ENCODE measurements around the gene PLEKHG4. TPM values are rescaled to one million over a fixed set of nuclear protein-coding genes. Genes with fewer than 3 reads are reported as not detected.
A peak's percentile ranks its signal among the peaks of the same experiment; 100 is the strongest.

PLEKHG4 gene
- total RNA-seq, 1 experiment from 2014 or later = 5.9 TPM

DNA sequence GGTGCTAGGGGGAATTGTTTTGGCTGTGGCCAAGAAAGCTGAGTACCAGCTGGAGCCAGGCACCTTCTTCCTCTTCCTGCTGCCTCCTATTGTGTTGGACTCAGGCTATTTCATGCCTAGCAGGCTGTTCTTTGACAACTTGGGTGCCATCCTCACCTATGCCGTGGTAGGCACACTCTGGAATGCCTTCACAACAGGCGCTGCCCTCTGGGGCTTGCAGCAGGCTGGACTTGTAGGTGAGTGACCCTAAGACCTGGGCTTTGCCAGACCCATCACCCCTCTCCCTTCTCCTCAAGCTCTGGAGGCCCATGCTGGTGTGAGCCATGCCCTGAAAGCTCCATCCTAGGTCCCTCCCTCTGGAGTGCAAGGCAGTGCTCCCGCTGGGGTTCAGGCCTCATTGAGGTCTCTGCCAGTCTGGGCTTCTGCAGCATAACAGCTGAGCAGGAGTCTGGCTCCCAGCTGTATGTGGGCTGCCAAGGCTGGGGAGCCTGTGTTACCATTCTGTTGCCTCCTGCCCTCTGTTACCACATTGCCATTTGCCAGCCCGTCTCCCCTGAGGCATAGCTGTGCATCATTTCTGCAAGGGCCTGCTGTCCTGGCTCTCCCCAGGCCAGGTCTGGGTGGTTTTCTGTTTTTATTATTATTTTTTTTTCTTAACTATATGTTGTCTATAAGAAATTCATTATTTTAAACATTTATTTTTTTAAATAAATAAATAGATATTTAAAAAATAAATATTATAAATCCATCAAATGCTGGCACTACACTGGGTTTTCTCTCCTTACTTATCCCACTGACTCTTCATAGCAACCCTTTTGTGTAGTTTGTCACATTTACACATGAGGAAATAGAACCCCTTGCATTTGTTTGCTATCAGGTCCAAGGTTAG is 26.5 kb upstream of the PLEKHG4 start:
- ATAC-seq (no peak), DNase-seq (ENCODE audit: low spot score) (no peak)
- Mint-ChIP-seq H3K4me1 (peaks cover 16% of the 10 kb centered on the region), H3K9me3 (no peaks in the 10 kb centered on the region), H3K4me3 (no peak overlapping the region), H3K27ac (no peak overlapping the region), H3K36me3 (no peaks in the 10 kb centered on the region), H3K27me3 (ENCODE audit: low read depth) (peaks cover 35% of the 10 kb centered on the region)
- ChIA-PET CTCF (interaction anchor here (1.1 kb wide), 2 partner anchors 8 to 32 kb away, joined by 3 to 5 read pairs; no protein-coding TSS in a partner anchor), POLR2A (no interaction called here)
- no peak for TF ChIP-seq ZNF232 (CRISPR knock-in tag; IDR thresholded peaks at IDR 0.05)
- TF ChIP-seq HMGA2 (CRISPR knock-in tag; IDR thresholded peaks at IDR 0.05) = peak; percentile 96
- TF ChIP-seq, protein P1, sequence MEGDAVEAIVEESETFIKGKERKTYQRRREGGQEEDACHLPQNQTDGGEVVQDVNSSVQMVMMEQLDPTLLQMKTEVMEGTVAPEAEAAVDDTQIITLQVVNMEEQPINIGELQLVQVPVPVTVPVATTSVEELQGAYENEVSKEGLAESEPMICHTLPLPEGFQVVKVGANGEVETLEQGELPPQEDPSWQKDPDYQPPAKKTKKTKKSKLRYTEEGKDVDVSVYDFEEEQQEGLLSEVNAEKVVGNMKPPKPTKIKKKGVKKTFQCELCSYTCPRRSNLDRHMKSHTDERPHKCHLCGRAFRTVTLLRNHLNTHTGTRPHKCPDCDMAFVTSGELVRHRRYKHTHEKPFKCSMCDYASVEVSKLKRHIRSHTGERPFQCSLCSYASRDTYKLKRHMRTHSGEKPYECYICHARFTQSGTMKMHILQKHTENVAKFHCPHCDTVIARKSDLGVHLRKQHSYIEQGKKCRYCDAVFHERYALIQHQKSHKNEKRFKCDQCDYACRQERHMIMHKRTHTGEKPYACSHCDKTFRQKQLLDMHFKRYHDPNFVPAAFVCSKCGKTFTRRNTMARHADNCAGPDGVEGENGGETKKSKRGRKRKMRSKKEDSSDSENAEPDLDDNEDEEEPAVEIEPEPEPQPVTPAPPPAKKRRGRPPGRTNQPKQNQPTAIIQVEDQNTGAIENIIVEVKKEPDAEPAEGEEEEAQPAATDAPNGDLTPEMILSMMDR (IDR thresholded peaks at IDR 0.05) = no peak
- no peak for TF ChIP-seq IRF2 (CRISPR knock-in tag; IDR thresholded peaks at IDR 0.05; ENCODE audit: borderline replicate concordance, low read depth)
- no peak for TF ChIP-seq ELF4 (CRISPR knock-in tag; IDR thresholded peaks at IDR 0.05; ENCODE audit: low read depth)

DNA sequence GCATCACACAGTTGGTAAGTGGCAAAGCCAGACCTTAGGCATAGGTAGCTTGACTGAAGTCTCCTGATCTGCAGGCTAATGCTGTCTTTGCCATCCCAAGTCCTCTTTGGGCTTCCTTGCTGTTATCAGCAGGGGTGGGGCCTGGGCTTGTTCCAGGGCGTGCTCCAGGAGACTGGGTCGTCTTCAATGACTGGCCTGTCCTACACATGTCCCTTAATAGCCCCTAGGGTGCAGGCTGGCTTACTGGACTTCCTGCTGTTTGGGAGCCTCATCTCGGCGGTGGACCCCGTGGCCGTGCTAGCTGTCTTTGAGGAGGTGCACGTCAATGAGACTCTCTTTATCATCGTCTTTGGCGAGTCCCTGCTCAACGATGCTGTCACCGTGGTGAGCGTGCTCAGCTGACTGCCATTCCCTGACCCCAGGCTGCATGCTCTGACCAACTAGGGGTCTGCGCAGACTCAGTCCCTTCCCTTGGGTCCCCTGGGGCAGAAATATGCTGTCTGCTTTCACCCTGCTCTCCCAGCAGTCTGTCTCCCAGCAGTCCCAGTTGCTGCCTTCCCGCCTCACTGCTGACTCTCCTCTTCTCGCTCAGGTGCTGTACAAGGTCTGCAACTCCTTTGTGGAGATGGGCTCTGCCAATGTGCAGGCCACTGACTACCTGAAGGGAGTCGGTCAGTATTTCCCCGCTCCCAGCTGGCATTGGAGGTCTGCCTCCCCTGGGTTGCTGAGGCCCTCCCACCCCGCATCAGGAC is 24.4 kb upstream of the PLEKHG4 start:
- H3K4me1 Mint-ChIP-seq = peaks cover 3% of the 10 kb centered on the region
- ChIA-PET POLR2A (no interaction called here), CTCF (no interaction called here)
- no peaks in the 10 kb centered on the region for H3K36me3 Mint-ChIP-seq
- ATAC-seq (no peak), DNase-seq (ENCODE audit: low spot score) (no peak)
- H3K27me3 Mint-ChIP-seq (ENCODE audit: low read depth) = peaks cover 17% of the 10 kb centered on the region
- H3K9me3 Mint-ChIP-seq = no peaks in the 10 kb centered on the region
- H3K27ac Mint-ChIP-seq = no peak overlapping the region
- no peak overlapping the region for H3K4me3 Mint-ChIP-seq
- TF ChIP-seq, protein P2, sequence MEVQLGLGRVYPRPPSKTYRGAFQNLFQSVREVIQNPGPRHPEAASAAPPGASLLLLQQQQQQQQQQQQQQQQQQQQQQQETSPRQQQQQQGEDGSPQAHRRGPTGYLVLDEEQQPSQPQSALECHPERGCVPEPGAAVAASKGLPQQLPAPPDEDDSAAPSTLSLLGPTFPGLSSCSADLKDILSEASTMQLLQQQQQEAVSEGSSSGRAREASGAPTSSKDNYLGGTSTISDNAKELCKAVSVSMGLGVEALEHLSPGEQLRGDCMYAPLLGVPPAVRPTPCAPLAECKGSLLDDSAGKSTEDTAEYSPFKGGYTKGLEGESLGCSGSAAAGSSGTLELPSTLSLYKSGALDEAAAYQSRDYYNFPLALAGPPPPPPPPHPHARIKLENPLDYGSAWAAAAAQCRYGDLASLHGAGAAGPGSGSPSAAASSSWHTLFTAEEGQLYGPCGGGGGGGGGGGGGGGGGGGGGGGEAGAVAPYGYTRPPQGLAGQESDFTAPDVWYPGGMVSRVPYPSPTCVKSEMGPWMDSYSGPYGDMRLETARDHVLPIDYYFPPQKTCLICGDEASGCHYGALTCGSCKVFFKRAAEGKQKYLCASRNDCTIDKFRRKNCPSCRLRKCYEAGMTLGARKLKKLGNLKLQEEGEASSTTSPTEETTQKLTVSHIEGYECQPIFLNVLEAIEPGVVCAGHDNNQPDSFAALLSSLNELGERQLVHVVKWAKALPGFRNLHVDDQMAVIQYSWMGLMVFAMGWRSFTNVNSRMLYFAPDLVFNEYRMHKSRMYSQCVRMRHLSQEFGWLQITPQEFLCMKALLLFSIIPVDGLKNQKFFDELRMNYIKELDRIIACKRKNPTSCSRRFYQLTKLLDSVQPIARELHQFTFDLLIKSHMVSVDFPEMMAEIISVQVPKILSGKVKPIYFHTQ (CRISPR knock-in tag; IDR thresholded peaks at IDR 0.05) = no peak
- TF ChIP-seq, protein P3, sequence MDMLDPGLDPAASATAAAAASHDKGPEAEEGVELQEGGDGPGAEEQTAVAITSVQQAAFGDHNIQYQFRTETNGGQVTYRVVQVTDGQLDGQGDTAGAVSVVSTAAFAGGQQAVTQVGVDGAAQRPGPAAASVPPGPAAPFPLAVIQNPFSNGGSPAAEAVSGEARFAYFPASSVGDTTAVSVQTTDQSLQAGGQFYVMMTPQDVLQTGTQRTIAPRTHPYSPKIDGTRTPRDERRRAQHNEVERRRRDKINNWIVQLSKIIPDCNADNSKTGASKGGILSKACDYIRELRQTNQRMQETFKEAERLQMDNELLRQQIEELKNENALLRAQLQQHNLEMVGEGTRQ (CRISPR knock-in tag; IDR thresholded peaks at IDR 0.05) = no peak
- TF ChIP-seq, protein P4, sequence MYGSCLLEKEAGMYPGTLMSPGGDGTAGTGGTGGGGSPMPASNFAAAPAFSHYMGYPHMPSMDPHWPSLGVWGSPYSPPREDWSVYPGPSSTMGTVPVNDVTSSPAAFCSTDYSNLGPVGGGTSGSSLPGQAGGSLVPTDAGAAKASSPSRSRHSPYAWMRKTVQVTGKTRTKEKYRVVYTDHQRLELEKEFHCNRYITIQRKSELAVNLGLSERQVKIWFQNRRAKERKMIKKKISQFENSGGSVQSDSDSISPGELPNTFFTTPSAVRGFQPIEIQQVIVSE (CRISPR knock-in tag; IDR thresholded peaks at IDR 0.05; ENCODE audit: borderline replicate concordance) = no peak
- TF ChIP-seq CREM (CRISPR knock-in tag; IDR thresholded peaks at IDR 0.05) (no peak), TCF7 (CRISPR knock-in tag; IDR thresholded peaks at IDR 0.05; ENCODE audit: low read depth) (no peak), JAZF1 (CRISPR knock-in tag; IDR thresholded peaks at IDR 0.05) (no peak), GRHL2 (CRISPR knock-in tag; IDR thresholded peaks at IDR 0.05; ENCODE audit: insufficient replicate concordance, severe bottlenecking) (no peak)
- TF ChIP-seq, protein P5, sequence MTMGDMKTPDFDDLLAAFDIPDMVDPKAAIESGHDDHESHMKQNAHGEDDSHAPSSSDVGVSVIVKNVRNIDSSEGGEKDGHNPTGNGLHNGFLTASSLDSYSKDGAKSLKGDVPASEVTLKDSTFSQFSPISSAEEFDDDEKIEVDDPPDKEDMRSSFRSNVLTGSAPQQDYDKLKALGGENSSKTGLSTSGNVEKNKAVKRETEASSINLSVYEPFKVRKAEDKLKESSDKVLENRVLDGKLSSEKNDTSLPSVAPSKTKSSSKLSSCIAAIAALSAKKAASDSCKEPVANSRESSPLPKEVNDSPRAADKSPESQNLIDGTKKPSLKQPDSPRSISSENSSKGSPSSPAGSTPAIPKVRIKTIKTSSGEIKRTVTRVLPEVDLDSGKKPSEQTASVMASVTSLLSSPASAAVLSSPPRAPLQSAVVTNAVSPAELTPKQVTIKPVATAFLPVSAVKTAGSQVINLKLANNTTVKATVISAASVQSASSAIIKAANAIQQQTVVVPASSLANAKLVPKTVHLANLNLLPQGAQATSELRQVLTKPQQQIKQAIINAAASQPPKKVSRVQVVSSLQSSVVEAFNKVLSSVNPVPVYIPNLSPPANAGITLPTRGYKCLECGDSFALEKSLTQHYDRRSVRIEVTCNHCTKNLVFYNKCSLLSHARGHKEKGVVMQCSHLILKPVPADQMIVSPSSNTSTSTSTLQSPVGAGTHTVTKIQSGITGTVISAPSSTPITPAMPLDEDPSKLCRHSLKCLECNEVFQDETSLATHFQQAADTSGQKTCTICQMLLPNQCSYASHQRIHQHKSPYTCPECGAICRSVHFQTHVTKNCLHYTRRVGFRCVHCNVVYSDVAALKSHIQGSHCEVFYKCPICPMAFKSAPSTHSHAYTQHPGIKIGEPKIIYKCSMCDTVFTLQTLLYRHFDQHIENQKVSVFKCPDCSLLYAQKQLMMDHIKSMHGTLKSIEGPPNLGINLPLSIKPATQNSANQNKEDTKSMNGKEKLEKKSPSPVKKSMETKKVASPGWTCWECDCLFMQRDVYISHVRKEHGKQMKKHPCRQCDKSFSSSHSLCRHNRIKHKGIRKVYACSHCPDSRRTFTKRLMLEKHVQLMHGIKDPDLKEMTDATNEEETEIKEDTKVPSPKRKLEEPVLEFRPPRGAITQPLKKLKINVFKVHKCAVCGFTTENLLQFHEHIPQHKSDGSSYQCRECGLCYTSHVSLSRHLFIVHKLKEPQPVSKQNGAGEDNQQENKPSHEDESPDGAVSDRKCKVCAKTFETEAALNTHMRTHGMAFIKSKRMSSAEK (CRISPR knock-in tag; IDR thresholded peaks at IDR 0.05; ENCODE audit: borderline replicate concordance) = no peak
- TF ChIP-seq, protein P6, sequence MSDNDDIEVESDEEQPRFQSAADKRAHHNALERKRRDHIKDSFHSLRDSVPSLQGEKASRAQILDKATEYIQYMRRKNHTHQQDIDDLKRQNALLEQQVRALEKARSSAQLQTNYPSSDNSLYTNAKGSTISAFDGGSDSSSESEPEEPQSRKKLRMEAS (CRISPR knock-in tag; IDR thresholded peaks at IDR 0.05) = no peak
- TF ChIP-seq, protein P7, sequence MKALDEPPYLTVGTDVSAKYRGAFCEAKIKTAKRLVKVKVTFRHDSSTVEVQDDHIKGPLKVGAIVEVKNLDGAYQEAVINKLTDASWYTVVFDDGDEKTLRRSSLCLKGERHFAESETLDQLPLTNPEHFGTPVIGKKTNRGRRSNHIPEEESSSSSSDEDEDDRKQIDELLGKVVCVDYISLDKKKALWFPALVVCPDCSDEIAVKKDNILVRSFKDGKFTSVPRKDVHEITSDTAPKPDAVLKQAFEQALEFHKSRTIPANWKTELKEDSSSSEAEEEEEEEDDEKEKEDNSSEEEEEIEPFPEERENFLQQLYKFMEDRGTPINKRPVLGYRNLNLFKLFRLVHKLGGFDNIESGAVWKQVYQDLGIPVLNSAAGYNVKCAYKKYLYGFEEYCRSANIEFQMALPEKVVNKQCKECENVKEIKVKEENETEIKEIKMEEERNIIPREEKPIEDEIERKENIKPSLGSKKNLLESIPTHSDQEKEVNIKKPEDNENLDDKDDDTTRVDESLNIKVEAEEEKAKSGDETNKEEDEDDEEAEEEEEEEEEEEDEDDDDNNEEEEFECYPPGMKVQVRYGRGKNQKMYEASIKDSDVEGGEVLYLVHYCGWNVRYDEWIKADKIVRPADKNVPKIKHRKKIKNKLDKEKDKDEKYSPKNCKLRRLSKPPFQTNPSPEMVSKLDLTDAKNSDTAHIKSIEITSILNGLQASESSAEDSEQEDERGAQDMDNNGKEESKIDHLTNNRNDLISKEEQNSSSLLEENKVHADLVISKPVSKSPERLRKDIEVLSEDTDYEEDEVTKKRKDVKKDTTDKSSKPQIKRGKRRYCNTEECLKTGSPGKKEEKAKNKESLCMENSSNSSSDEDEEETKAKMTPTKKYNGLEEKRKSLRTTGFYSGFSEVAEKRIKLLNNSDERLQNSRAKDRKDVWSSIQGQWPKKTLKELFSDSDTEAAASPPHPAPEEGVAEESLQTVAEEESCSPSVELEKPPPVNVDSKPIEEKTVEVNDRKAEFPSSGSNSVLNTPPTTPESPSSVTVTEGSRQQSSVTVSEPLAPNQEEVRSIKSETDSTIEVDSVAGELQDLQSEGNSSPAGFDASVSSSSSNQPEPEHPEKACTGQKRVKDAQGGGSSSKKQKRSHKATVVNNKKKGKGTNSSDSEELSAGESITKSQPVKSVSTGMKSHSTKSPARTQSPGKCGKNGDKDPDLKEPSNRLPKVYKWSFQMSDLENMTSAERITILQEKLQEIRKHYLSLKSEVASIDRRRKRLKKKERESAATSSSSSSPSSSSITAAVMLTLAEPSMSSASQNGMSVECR (CRISPR knock-in tag; IDR thresholded peaks at IDR 0.05; ENCODE audit: borderline replicate concordance) = no peak
